Measurements from ENCODE around the gene L3MBTL4.
A peak's percentile ranks its signal among the peaks of the same experiment; 100 is the strongest.
"Not testable (repeated sequence)": the region's sequence is repeated elsewhere in the genome, so short reads cannot be mapped to it uniquely, and the experiment has no call there.

Gene L3MBTL4

DNA sequence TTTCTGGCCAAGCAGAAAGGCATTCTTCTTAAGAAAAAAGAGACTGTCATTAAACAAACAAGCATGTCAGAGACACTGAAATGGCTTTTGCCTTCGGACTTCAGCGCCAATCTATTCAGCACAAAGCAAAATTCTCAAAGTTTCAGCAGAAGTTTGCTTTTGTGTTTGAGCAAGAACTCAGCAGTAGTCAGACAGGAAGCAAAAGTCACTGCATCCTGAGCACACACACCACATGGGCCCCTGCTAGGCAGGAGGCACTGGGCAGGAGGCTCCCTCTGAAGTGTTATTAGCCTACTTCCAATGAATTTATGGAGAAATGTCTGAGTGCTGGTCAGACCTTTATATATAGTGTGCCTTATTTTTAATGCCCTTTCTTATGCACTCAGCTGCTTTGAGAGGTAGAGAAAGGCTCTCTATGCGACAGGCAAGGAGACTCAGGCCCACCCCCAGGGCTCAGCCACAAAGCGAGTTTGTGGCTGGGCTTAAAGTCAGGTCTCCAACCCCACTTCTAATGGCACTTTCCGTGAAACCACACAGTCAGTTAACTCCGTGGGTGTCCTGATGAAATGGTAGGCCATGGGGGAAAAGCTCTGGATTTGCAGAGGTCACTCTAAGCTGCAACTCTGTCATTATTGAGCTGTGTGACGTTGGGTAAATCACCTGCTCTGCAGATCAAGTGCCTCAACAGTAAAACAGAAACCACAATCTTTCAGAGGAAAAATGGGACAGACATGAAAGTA, 358.4 kb downstream of the L3MBTL4 start:
- DNase-seq (ENCODE audit: low read depth): peak; percentile 71
- no peak overlapping the region for H3K4me3 ChIP-seq (ENCODE audit: control insufficient read depth, low read depth, low read length)
- TF ChIP-seq, protein P1, sequence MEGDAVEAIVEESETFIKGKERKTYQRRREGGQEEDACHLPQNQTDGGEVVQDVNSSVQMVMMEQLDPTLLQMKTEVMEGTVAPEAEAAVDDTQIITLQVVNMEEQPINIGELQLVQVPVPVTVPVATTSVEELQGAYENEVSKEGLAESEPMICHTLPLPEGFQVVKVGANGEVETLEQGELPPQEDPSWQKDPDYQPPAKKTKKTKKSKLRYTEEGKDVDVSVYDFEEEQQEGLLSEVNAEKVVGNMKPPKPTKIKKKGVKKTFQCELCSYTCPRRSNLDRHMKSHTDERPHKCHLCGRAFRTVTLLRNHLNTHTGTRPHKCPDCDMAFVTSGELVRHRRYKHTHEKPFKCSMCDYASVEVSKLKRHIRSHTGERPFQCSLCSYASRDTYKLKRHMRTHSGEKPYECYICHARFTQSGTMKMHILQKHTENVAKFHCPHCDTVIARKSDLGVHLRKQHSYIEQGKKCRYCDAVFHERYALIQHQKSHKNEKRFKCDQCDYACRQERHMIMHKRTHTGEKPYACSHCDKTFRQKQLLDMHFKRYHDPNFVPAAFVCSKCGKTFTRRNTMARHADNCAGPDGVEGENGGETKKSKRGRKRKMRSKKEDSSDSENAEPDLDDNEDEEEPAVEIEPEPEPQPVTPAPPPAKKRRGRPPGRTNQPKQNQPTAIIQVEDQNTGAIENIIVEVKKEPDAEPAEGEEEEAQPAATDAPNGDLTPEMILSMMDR (conservative IDR thresholded peaks at IDR 0.05; ENCODE audit: control insufficient read depth, insufficient read depth, low read depth, low read length): no peak

DNA sequence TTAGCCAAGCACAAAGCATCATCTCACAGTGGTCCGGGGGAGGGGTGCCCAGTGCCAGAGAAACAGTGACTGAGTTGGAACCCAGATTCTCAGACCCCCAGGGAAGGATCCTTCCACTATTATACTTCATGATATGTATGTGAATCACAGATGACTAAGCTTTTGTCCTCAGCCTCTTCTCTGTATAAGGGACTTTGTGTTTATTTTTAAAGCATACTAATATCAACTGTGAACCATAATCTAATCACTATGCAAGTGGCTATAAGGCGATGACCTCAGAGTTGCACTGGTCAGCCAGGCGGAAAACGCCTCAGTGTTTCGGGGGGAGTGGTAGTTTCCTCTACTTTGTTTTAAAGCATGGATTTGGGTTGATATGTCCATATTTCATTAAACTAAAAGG, 359.0 kb downstream of the L3MBTL4 start:
- TF ChIP-seq, protein P1 (conservative IDR thresholded peaks at IDR 0.05; ENCODE audit: control insufficient read depth, insufficient read depth, low read depth, low read length): no peak
- no peak overlapping the region for H3K4me3 ChIP-seq (ENCODE audit: control insufficient read depth, low read depth, low read length)
- DNase-seq (ENCODE audit: low read depth): peak; percentile 91

DNA sequence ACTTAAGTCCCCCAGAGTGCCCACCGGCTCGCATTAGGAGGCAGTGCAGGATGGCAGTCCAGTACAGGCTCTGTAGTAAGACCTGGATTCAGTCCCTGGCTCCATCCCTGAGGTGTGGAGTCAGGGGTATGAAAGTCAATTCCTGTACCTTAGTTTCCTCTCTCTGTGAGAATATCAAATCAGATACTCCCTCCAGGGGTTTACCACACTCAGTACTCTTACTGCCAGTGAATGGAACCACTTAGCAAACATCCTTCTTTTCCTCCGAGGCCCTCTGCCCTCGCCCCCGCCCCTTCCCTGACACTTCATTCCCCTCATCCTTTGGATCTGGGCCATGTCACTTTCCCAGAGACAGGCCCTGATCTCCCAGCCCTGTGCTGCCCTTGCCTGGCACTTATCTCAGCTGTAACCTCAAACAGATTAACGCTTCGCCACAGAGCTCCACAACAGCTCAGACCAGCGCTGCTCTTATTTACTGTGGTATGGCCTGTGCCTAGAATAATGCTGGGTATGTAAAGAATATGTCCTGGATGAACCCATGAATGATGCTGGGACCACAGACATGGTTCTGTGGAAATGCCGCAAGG, 360.4 kb downstream of the L3MBTL4 start:
- TF ChIP-seq, protein P1 (conservative IDR thresholded peaks at IDR 0.05; ENCODE audit: control insufficient read depth, insufficient read depth, low read depth, low read length): no peak
- no peak for DNase-seq (ENCODE audit: low read depth)

DNA sequence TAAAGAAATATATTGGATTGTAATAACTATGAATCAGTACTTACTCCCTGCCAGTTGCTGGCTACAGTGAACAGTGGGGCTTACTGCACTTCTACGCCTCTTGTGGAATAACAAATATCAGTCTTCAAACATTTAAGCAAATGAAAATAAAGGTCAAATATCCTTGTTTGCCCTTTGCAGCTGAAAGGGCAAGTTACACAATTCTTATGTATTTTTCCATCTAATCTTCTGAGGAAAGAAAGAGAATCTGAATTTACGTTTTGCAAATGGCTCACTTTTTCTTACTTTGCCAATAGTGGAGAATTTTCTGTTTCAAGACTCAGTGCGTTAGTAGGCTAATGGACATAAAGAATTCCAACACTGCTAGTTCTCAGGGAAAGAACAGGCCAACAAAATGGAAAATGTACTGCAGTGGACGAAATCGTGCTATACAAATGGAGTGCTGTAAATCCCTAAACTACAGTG, 362.2 kb downstream of the L3MBTL4 start:
- DNase-seq (ENCODE audit: low read depth): peak; percentile 33
- H3K4me3 ChIP-seq (ENCODE audit: control insufficient read depth, low read depth, low read length): no peak overlapping the region
- TF ChIP-seq, protein P1 (conservative IDR thresholded peaks at IDR 0.05; ENCODE audit: control insufficient read depth, insufficient read depth, low read depth, low read length): no peak

More for the DNA sequence above, 360.4 kb downstream of the L3MBTL4 start:
- no peak overlapping the region for H3K4me3 ChIP-seq (ENCODE audit: control insufficient read depth, low read depth, low read length)

DNA sequence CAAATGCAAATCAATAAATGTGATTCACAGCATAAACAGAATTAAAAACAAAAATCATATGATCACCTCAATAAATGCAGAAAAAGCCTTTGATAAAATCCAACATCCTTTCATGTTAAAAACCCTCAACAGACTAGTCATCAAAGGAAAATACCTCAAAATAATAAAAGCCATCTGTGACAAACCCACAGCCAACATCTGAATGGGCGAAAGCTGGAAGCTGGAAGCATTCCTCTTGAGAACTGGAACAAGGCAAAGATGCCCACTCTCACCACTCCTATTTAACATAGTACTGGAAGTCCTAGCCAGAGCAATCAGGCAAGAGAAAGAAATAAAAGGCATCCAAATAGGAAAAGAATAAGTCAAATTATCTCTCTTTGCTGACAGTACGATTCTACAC, 367.1 kb downstream of the L3MBTL4 start:
- peak; percentile 67 for DNase-seq (ENCODE audit: low read depth)
- H3K4me3 ChIP-seq (ENCODE audit: control insufficient read depth, low read depth, low read length): not testable (repeated sequence)

DNA sequence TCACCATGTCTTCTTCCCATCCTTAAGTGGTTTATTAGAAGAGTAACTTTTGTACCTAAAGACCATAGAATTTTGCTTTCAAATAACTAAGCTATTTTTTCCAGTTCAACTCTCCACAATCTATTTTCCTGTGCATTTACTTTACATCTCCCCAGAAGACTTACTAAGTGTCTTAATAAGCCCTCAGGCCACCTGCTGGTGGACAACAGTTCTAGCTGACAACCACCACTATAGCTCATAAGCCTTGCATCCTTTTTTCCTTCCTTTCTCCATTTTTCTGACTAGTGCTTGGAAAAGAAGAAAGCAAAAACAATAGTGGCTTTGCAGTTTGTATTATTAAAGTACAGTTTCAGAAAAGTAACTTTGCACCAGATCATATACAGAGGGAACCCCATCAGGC, 369.9 kb downstream of the L3MBTL4 start:
- no peak overlapping the region for H3K4me3 ChIP-seq (ENCODE audit: control insufficient read depth, low read depth, low read length)
- peak; percentile 20 for DNase-seq (ENCODE audit: low read depth)
- TF ChIP-seq, protein P1 (conservative IDR thresholded peaks at IDR 0.05; ENCODE audit: control insufficient read depth, insufficient read depth, low read depth, low read length): peak; percentile 25

DNA sequence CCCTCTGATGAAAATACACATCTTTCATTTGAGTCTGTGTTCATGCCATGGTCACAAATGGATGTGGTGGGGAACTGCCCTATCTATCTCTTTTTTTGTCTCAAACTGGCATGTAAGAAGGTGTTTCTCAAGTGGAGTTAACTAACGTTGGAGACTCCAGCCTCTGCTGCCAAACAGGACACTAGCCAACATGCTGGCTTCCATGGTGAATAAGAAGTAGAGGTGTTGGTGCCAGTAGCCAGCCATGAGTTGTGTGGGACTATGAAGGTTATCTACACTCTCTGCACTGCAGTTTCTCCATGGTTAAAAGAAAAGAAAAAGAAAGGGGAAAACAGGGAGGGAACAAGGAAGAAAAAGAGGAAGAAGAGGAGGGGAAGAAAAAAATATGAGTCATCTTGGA, 370.4 kb downstream of the L3MBTL4 start:
- DNase-seq (ENCODE audit: low read depth): no peak
- TF ChIP-seq, protein P1 (conservative IDR thresholded peaks at IDR 0.05; ENCODE audit: control insufficient read depth, insufficient read depth, low read depth, low read length): no peak
- H3K4me3 ChIP-seq (ENCODE audit: control insufficient read depth, low read depth, low read length): no peak overlapping the region

Measured in fibroblast of mammary gland (primary cell).